Neural crest cell (in vitro differentiated cells): ENCODE measurements around the gene NAT10. TPM values are rescaled to one million over a fixed set of nuclear protein-coding genes. Genes with fewer than 3 reads are reported as not detected.

ENCODE experiments used
- DNase-seq: peaks from one replicate; pipeline ENCODE4 v3.0.0; 2021; ENCODE audit warnings: low read depth, mixed read lengths, low spot score
- H3K27ac Mint-ChIP-seq: one replicate; pipeline ENCODE4 v1.8.0; 2021; ENCODE audit warnings: mild to moderate bottlenecking, mixed read lengths; ENCODE audit not compliant: unreplicated experiment
- H3K27me3 Mint-ChIP-seq: 2 replicates; pipeline ENCODE4 v1.8.0; 2021; ENCODE audit warnings: low read depth, mild to moderate bottlenecking, mixed read lengths
- H3K36me3 Mint-ChIP-seq: 2 replicates; pipeline ENCODE4 v1.8.0; 2021; ENCODE audit warnings: low read depth, mild to moderate bottlenecking, mixed read lengths
- H3K4me1 Mint-ChIP-seq: 2 replicates; pipeline ENCODE4 v1.8.0; 2021; ENCODE audit warnings: mixed read lengths
- H3K4me3 Mint-ChIP-seq: one replicate; pipeline ENCODE4 v1.8.0; 2021; ENCODE audit warnings: mild to moderate bottlenecking, mixed read lengths
- H3K9me3 Mint-ChIP-seq: 2 replicates; pipeline ENCODE4 v1.8.0; 2021; ENCODE audit warnings: mixed read lengths
- CTCF ChIP-seq: fragments of 200-600 bp; sonication (generic); conservative IDR thresholded peaks from 2 replicates; pipeline ENCODE4 v1.5.0; 2021; ENCODE audit warnings: antibody characterized with exemption, mild to moderate bottlenecking
- total RNA-seq: library from RNA; stranded (reverse); gene quantifications from 2 replicates; pipeline ENCODE4 v1.2.1, GENCODE V29; 2021

The NAT10 gene
- total RNA-seq, 1 donor from 2014 or later: 70.8 TPM

GRCh38 chr11:34161361-34161760 lies 55.9 kb downstream of the NAT10 start:
- H3K4me3 Mint-ChIP-seq: no peak overlapping the region
- no peaks in the 10 kb centered on the region for H3K36me3 Mint-ChIP-seq
- peak overlapping the region; percentile 50 for H3K27ac Mint-ChIP-seq
- no peaks in the 10 kb centered on the region for H3K4me1 Mint-ChIP-seq
- H3K27me3 Mint-ChIP-seq: no peaks in the 10 kb centered on the region
- no peaks in the 10 kb centered on the region for H3K9me3 Mint-ChIP-seq
- no peak for DNase-seq
- TF ChIP-seq CTCF: no peak

- TF ChIP-seq CTCF: no peak
- H3K4me1 Mint-ChIP-seq: no peaks in the 10 kb centered on the region
Observed at GRCh38 chr11:34161812-34162492, 56.5 kb downstream of the NAT10 start.

GRCh38 chr11:34162493-34162820 lies 57.0 kb downstream of the NAT10 start:
- DNase-seq: no peak
- no peak for TF ChIP-seq CTCF
- Mint-ChIP-seq H3K36me3 (no peaks in the 10 kb centered on the region), H3K27ac (no peak overlapping the region), H3K9me3 (no peaks in the 10 kb centered on the region), H3K4me1 (no peaks in the 10 kb centered on the region), H3K4me3 (no peak overlapping the region), H3K27me3 (no peaks in the 10 kb centered on the region)

More at GRCh38 chr11:34161812-34162492, 56.5 kb downstream of the NAT10 start:
- no peak for DNase-seq
- no peaks in the 10 kb centered on the region for H3K9me3 Mint-ChIP-seq
- H3K27me3 Mint-ChIP-seq: no peaks in the 10 kb centered on the region
- no peak overlapping the region for H3K4me3 Mint-ChIP-seq
- no peak overlapping the region for H3K27ac Mint-ChIP-seq
- no peaks in the 10 kb centered on the region for H3K36me3 Mint-ChIP-seq

DNA sequence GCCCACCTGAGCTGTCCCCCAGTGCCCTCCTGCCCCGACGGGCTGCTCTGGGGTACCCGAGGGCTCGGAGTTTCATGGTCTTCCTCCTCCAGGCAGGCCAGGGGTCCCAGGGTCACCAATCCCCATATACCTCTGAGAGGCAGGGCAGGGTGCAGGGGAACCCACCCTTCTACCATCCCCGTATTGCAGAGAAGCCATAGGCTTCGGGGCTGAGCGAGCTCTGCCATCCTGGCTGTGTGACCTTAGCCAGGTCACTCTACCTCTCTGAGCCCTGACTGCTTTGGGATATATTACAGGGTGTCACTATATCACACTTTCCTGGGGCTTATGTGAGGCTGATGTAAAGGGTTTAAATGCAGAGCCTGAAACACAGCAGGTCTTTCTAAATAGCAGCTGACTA lies 57.4 kb downstream of the NAT10 start:
- no peaks in the 10 kb centered on the region for H3K9me3 Mint-ChIP-seq
- H3K4me3 Mint-ChIP-seq: no peak overlapping the region
- H3K27ac Mint-ChIP-seq: no peak overlapping the region
- H3K36me3 Mint-ChIP-seq: no peaks in the 10 kb centered on the region
- H3K4me1 Mint-ChIP-seq: no peaks in the 10 kb centered on the region
- DNase-seq: no peak
- TF ChIP-seq CTCF: no peak
- no peaks in the 10 kb centered on the region for H3K27me3 Mint-ChIP-seq

DNA sequence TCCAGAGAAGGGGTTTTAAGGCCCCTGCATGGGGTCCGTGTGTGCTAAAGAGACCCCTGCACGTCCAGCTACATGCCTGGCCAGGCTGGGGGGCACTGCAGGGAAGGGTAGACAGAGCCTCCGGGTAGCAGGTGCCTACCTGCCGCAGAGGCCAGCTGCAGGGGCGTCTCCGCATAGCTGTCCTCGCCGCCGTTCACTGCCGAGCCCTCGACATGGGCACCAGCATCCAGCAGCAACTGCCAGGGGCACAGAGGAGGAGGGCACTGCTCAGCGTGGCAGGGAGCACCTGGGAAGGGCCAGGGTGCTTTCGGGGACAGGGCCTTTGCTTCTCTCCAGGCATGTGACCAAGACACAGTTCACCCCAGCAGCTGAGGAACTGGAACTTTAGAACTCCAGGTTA lies 59.7 kb downstream of the NAT10 start:
- no peak for DNase-seq
- no peaks in the 10 kb centered on the region for H3K4me1 Mint-ChIP-seq
- H3K27ac Mint-ChIP-seq: no peak overlapping the region
- H3K27me3 Mint-ChIP-seq: no peaks in the 10 kb centered on the region
- no peaks in the 10 kb centered on the region for H3K9me3 Mint-ChIP-seq
- no peak overlapping the region for H3K4me3 Mint-ChIP-seq
- no peak for TF ChIP-seq CTCF
- H3K36me3 Mint-ChIP-seq: no peaks in the 10 kb centered on the region
